GM18505 (cell line): ENCODE measurements around the gene RGS6.

Experiments
- ATAC-seq: cut with Tn5 transposase; IDR thresholded peaks from one replicate; pipeline ENCODE4 v1.9.1; 2021; ENCODE audit not compliant: unreplicated experiment
- POLR2A ChIP-seq: IDR thresholded peaks from 4 replicates; pipeline ENCODE4 v1.6.1; 2011; ENCODE audit warnings: borderline replicate concordance; ENCODE audit not compliant: insufficient read depth, insufficient read length; ENCODE audit errors: extremely low read depth

The RGS6 gene

DNA sequence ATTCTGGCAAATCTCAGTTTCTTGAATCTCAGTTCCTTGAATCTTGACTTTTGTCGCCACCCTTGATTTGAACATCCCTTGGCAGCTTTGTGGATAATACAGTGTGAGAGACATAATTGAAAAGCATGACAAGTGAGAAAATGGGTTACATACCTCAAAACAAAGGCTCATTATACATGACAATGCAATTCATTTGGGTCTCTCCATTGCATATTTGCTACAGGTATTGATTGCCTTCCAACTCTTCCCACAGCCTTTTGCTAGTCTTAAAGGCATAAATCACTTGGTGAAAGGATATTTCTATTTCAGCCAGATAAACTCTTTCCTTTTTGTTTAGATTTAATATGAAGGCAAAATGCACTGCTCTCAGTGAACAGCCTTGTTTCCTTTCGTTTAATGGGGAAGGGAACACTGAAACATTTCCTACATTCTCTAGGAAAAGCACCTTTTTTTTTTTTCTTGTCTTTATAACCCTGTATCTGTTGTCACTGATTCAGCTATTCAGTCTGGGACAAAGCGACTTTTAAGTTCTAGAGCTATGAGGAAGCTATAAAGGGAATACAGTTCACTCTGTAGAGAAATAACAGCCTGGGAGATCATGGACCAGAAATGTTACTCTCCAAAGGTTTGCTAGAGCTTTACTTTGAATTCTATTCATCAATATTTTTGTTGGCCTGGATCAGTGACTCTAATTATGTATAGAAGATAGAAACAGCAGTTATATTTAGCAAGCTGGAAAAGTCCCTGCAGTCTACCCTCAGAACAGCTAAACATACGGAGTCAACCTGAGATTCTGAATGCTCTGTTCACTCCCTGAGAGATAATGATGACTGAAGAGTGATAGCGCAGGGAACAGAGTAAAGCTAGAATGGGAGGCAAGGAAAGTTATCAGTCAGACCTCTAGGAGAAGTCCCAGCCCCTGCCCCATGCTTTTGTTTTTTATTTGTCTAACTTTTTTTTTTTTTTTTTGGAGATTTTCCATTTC, 311.4 kb downstream of the RGS6 start:
- TF ChIP-seq POLR2A: no peak

DNA sequence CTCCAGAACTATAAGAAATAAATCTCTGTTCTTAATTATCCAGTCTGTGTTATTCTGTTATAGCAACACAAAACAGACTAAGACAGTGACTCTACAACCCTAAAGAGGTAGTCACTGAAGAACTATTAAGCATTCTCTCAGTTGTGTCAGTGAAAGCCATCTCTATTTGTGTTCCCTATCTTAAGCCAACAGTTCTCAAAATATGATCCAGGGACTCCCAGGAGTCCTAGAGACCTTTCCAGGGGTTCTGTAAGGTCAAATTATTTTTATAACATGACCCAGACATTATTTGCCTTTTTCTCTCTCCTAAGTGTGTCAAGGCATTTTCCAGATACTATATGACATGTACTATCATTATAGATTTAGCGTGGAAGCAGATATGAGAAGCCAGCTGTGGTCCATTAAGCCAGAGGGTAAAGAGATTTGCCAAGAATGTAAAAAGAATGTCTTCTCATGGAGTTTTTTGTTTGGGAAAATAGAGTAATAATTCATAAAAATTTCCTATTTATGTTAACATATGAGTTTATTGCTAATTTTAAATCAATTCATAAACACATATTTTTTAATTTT, 315.8 kb downstream of the RGS6 start:
- TF ChIP-seq POLR2A: no peak

More for the DNA sequence above, 311.4 kb downstream of the RGS6 start:
- no peak for ATAC-seq

DNA sequence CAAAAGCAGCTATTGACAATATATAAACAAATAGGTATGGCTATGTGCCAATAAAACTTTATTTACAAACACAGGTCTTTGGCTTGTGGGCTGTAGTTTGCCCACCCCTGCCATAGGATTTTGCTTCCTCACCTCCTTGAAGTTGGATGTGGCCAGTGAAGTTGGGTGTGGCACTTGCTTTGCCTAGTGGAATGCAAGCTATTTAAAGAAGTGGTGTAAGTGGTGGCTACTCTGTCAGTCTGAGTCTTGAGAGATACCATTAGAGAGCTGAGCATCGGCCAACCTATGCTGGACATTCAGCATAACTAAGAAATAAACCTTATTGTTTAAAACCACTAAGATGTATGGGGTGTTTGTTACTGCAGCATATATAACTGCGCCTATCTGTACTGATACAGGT, 321.3 kb downstream of the RGS6 start:
- TF ChIP-seq POLR2A: no peak
- no peak for ATAC-seq

More for the DNA sequence above, 315.8 kb downstream of the RGS6 start:
- no peak for ATAC-seq

DNA sequence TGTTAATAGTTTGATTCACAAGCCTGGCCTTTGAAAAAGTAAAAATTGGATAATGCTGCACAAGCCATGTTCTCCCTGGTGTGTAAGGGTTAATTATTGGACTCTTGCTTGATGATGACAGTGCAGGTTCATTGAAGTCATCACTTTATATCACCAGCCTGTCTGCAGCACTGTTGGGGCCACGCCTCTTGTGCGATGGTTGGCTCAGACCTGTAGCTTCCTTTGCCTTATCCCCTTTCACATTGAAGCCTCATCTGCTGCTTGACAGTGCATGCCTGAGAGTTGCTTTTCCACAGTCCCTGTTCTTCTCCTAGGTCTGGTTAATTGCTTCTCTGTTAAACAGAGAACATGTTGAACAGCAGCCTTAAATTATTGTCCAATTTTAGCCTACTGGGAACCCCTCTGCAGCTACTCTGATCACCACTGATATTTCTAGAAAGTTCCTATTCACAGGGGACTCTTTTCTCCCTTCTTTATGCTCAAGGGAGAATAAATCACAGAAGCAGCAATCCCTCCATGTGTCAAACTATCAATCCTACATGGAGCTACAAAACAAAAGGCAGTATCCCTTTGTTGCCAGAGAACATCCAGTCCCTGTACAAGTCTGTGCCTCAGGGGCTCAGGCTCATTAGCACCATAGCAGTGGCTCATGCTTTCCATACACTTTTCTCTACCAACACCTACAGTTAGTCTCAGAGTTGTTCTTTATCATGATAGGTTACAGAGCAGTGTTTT, 322.1 kb downstream of the RGS6 start:
- ATAC-seq: no peak
- TF ChIP-seq POLR2A: no peak

DNA sequence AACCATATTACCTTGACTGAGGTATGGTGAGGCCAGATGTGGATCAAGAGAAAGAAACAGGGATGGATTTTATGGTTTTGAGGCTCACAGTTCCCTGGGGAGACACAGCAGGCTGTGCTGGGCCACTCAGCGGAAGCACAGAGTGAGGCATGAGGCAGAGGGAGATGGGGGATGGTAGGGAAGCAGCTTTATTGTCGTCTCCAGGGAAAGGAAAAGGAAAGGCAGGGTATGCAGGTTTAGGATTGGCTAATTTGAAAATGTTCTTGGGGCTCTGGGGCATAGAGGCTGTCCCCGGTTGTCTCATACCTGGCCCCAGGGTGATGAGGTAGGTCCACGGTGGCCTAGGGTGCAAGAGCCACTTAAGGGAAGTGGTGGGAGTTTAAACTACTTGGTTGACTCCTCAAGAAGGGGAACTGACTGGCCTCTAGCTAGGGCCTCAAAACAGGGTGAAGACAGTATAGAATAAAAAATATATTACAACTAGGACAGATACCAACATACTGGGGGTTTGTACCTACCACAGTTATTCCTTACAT, 322.8 kb downstream of the RGS6 start:
- ATAC-seq: no peak
- TF ChIP-seq POLR2A: no peak

DNA sequence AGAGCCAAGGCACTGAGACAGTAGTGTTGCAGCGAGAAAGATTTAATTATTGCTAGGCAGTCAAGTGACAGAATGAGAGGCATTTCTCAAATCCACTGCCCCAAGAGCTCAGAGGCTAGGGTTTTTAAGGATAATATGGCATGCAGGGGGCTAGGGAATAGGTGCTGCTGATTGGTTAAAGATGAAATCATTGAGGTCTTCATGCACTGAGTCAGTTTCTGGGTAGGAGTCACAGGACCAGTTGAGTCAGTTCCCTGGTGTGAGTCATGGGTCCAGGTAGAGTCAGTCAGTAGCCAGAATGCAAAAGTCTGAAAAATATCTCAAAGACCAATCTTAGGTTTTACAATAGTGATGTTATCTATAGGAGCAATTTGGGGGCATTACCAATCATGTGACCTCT, 323.8 kb downstream of the RGS6 start:
- no peak for ATAC-seq
- TF ChIP-seq POLR2A: no peak

DNA sequence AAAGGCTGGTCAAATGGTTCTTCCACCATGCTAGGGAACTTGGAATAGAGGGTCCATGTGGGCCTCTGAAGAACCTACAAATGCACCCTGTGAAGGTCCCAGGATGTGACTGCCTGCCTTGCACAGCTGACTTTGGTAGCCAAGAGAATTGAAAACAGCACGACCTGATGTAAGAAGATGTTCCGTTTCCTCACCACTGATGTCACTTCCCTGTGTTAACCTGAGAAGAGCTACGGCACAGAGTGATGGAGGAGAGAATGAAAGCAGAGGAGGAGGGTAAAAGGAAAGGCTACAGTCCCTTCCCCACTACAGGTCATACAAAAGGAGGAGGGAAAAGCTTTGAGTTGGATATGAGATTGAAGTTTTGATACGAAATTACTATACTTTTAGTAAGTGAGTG, 328.8 kb downstream of the RGS6 start:
- no peak for TF ChIP-seq POLR2A
- no peak for ATAC-seq

DNA sequence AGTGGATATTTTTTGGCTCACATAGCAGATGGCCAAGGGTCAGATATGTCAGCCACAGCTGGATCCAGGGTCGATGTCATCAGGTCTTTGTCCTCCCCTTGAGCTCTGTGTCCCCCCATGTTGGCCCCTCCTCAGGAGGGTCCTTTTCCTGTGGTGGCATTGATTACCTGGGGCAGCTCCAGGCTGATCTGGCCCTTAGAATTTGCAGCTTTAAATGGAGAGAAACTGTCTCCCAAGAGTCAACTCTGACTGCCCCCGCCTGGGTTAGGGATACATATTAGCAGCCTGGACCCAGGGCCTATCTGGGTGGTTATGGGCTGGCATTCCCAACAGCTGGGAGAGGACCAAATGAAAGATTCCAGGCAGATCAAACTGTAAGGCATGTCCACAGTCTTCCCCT, 330.5 kb downstream of the RGS6 start:
- no peak for TF ChIP-seq POLR2A
- no peak for ATAC-seq

DNA sequence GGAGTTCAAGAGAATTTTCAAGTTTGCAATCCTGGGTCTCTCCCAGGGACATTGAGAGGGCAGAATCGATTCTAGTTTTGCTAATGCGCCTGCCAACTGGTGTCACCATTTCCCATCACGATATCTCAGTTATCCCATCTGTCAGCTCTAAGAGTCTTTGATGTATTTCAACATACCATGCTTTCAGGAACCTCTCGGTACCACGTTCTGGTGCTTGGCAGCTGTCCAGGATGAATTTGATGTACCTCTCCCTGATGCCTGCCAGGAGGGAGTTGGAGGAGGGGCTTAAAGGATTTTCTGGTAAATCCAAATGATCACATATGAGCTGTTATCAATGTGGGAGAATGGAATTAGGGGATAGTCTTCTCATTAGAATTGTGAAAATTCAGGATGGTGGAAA, 332.5 kb downstream of the RGS6 start:
- no peak for TF ChIP-seq POLR2A
- no peak for ATAC-seq

DNA sequence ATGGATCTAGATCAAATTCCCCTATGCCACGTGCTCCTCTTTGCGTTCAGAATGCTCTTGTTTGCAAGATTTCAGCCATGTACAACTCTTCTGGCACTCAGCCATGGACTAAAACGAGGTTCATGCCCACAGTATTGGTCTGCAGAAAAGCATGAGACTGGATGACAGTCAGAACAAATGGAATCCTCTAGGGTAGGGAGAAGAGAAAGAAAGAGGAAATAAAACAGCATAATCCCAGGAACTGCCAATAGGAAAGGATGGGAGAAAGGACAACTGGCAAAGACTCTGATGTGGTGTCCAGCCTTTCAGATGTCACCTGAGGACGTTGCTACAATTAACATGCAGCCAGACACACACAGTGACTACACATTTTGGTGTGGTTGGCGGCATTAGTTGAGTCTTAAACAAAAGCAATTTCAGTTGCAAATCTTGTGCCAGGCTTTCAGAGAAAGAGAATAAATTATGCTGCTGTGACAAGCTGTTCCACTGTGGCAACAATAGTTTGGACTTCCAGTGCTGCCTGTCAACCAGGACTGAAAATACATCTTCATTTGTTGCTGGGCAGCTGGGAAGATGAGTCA, 338.0 kb downstream of the RGS6 start:
- TF ChIP-seq POLR2A: no peak
- no peak for ATAC-seq

DNA sequence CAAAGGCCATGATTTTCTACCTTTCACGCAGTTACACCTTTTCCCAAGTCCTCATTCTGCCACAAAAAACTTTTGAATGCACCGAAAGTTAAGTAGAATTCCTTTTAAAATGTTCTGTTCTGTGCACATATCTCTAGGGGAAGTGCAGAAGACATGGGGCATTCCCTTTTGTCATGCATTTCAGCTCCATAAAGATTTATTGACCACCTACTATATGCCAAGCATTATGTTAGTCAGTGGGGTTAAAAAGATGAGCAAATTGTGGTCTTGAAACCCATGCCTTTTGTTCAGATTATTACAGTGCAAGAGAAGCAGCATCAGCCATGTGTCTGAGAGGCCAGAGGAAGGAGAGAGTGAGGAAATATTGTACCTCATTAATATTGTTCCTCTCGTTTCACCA, 338.5 kb downstream of the RGS6 start:
- ATAC-seq: no peak

DNA sequence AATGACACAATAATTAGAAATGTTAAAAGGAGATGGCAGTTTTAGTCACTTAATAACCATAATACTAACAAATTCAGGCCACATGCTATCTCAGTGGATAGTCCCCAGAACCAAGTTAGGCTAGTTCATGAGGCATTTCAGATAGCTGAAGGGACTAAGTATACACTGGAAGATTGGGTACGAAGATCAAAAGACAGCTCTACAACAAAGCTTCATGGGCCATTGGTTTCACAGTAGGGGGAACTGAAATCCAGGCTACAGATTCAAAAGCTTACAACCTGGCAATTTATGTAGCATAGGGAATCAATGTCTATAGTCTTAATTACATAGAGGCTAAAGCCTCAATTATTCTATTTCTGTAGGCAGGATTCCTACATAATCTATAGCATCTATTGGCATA, 343.0 kb downstream of the RGS6 start:
- no peak for TF ChIP-seq POLR2A
- no peak for ATAC-seq

More for the DNA sequence above, 338.5 kb downstream of the RGS6 start:
- no peak for TF ChIP-seq POLR2A

DNA sequence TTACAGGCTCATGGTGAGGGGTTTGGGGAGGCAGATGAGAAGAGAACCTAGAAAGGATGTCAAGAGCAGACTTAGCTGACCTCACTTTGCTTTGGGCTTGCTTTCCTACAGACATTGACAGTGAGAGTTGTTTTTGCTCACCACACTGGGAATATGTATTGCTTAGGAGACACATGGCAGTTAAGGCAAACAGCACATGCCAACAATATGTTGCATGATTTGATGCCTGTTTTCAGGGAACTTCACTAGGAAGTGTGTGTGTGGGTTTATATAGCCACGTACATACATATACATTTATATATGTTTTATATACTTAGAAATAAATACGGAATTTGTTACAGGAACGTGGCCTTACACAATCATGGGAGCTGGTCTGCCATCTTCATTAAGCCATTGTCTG, 346.1 kb downstream of the RGS6 start:
- no peak for ATAC-seq

More for the DNA sequence above, 346.1 kb downstream of the RGS6 start:
- no peak for TF ChIP-seq POLR2A
